ENCODE measurements around the gene CAMTA1.

CAMTA1 gene

DNA sequence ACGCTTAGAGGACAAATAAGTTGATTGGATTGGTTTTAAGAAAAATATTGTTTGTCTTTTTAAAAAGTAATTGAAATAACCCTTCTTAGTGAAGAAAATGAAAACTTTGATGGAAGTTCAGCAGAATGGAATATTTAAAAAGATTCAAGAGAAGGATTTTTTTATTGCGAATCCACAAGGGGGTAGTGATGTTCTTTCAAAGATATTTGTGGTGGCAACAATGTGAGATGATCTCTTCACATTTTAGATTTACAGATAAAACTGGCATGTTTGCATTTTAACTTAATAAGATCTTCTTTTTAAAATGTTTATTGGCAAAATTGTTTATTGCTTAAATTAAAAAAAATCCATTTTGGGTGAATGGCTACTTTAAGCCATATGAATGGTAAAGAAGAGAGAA, 8.9 kb downstream of the CAMTA1 start:
- H3K9me3 ChIP-seq (ENCODE audit: insufficient read depth, low read depth, low read length): no peaks in the 10 kb centered on the region
- H3K27ac ChIP-seq (ENCODE audit: low read depth, low read length): no peak overlapping the region
- no peak overlapping the region for H2BK12ac ChIP-seq (ENCODE audit: low read length)
- no peak overlapping the region for H3K4ac ChIP-seq (ENCODE audit: low read depth, low read length)
- peaks cover 3% of the 10 kb centered on the region for H3K79me2 ChIP-seq (ENCODE audit: control insufficient read depth, insufficient read depth, low read length, poor library complexity)
- H3K27me3 ChIP-seq (ENCODE audit: insufficient read depth, low read length): no peaks in the 10 kb centered on the region
- peaks cover 3 to 5% of the 10 kb centered on the region in 2 experiments for H3K36me3 ChIP-seq (ENCODE audit: control insufficient read depth in 1 of 2, insufficient read depth in 2 of 2, low read length in 2 of 2)
- no CpG with 5 or more reads among the region's 2 CpGs for WGBS (ENCODE audit: extremely low coverage, insufficient coverage, insufficient read length)
- H3K14ac ChIP-seq (ENCODE audit: low read length): no peak overlapping the region
- H4K8ac ChIP-seq (ENCODE audit: low read depth, low read length): no peak overlapping the region
- peaks cover 0 to 1% of the 10 kb centered on the region in 2 experiments for H3K4me1 ChIP-seq (ENCODE audit: control insufficient read depth in 1 of 2, insufficient read depth in 2 of 2, low read length in 2 of 2)
- H3K4me2 ChIP-seq (ENCODE audit: low read length): no peak overlapping the region
- no peak overlapping the region for H3K23ac ChIP-seq (ENCODE audit: low read length)
- H2BK120ac ChIP-seq (ENCODE audit: insufficient read depth, low read length, poor library complexity): no peak overlapping the region
- H2BK5ac ChIP-seq (ENCODE audit: low read depth, low read length, poor library complexity): no peak overlapping the region
- DNase-seq: peak in 1 of 2 donors; percentile 67
- H2AFZ ChIP-seq (ENCODE audit: insufficient read depth, low read length, poor library complexity): no peak overlapping the region
- H3K18ac ChIP-seq (ENCODE audit: low read length): no peak overlapping the region
- no peaks in the 10 kb centered on the region for H3K79me1 ChIP-seq (ENCODE audit: low read length)
- H2AK5ac ChIP-seq (ENCODE audit: low read length): no peak overlapping the region
- no peak overlapping the region for H4K91ac ChIP-seq (ENCODE audit: low read depth, low read length)
- H3K9ac ChIP-seq (ENCODE audit: low read length): no peak overlapping the region
- H4K12ac ChIP-seq (ENCODE audit: low read depth, low read length): no peak overlapping the region
- H3K4me3 ChIP-seq (ENCODE audit: low read depth, low read length): no peak overlapping the region

- no peaks in the 10 kb centered on the region for H3K9me3 ChIP-seq (ENCODE audit: insufficient read depth, low read depth, low read length)
- H2BK12ac ChIP-seq (ENCODE audit: low read length): no peak overlapping the region
- H3K4me3 ChIP-seq (ENCODE audit: low read depth, low read length): no peak overlapping the region
- no peak overlapping the region for H3K9ac ChIP-seq (ENCODE audit: low read length)
- H3K4me1 ChIP-seq (ENCODE audit: control insufficient read depth in 1 of 2, insufficient read depth in 2 of 2, low read length in 2 of 2): peaks cover 0 to 2% of the 10 kb centered on the region in 2 experiments
- no peak overlapping the region for H3K14ac ChIP-seq (ENCODE audit: low read length)
- peak overlapping the region; percentile 54 for H4K12ac ChIP-seq (ENCODE audit: low read depth, low read length)
- peak overlapping the region; percentile 75 for H3K4ac ChIP-seq (ENCODE audit: low read depth, low read length)
- WGBS (ENCODE audit: extremely low coverage, insufficient coverage, insufficient read length): no CpG with 5 or more reads among the region's 4 CpGs
- H4K91ac ChIP-seq (ENCODE audit: low read depth, low read length): no peak overlapping the region
- H3K18ac ChIP-seq (ENCODE audit: low read length): peak overlapping the region; percentile 29
- H3K23ac ChIP-seq (ENCODE audit: low read length): no peak overlapping the region
- H2AFZ ChIP-seq (ENCODE audit: insufficient read depth, low read length, poor library complexity): peak overlapping the region; percentile 28
- H4K8ac ChIP-seq (ENCODE audit: low read depth, low read length): no peak overlapping the region
- H2AK5ac ChIP-seq (ENCODE audit: low read length): no peak overlapping the region
- H3K79me2 ChIP-seq (ENCODE audit: control insufficient read depth, insufficient read depth, low read length, poor library complexity): peaks cover 2% of the 10 kb centered on the region
- no peak overlapping the region for H2BK120ac ChIP-seq (ENCODE audit: insufficient read depth, low read length, poor library complexity)
- H3K27me3 ChIP-seq (ENCODE audit: insufficient read depth, low read length): no peaks in the 10 kb centered on the region
- H3K4me2 ChIP-seq (ENCODE audit: low read length): no peak overlapping the region
- DNase-seq: no peak
- no peak overlapping the region for H2BK5ac ChIP-seq (ENCODE audit: low read depth, low read length, poor library complexity)
- peaks cover 5% of the 10 kb centered on the region in 2 experiments for H3K36me3 ChIP-seq (ENCODE audit: control insufficient read depth in 1 of 2, insufficient read depth in 2 of 2, low read length in 2 of 2)
- H3K27ac ChIP-seq (ENCODE audit: low read depth, low read length): no peak overlapping the region
- no peaks in the 10 kb centered on the region for H3K79me1 ChIP-seq (ENCODE audit: low read length)
Observed at GRCh38 chr1:6795203-6795602, 9.9 kb downstream of the CAMTA1 start.

DNA sequence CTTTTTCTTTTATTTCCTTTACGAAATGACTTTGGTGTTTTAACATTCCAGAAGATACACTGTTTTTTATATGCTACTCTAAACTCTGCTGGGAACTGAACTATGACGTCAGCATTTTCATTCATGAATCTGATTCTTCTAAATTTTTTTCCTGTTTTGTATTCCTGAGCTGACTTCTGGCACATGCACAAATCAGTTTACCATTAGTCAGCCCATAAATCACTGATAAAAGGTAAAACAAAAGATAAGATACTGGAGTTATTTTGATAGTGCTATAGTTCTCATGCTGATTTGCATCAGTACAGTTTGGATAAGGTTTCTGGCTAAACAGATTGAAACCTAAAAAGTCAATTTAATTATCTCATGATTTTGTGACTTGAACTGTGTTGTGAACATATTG, 10.4 kb downstream of the CAMTA1 start:
- Histone ChIP-seq H4K8ac (ENCODE audit: low read depth, low read length) (no peak overlapping the region), H3K79me1 (ENCODE audit: low read length) (no peaks in the 10 kb centered on the region)
- no CpG with 5 or more reads among the region's 2 CpGs for WGBS (ENCODE audit: extremely low coverage, insufficient coverage, insufficient read length)

DNA sequence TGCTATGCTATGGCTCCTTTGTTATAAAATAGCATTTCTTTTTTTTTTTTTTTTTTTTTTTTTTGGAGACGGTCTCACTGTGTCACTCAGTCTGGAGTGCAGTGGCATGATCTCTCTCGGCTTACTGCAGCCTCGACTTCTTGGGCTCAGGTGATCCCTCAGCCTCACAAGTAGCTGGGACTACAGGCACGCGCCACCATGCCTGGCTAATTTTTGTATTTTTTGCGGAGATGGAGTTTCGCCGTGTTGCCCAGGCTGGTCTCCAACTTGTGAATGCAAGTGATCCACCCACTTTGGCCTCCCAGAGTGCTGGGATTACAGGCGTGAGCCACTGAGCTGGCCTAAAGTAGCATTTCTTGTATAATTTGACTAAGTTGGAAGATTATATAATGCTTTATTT, 10.8 kb downstream of the CAMTA1 start:
- H3K9me3 ChIP-seq (ENCODE audit: insufficient read depth, low read depth, low read length): no peaks in the 10 kb centered on the region
- no peak overlapping the region for H3K23ac ChIP-seq (ENCODE audit: low read length)
- H2BK120ac ChIP-seq (ENCODE audit: insufficient read depth, low read length, poor library complexity): no peak overlapping the region
- no peak overlapping the region for H2BK12ac ChIP-seq (ENCODE audit: low read length)
- H3K4me3 ChIP-seq (ENCODE audit: low read depth, low read length): no peak overlapping the region
- no peak overlapping the region for H4K8ac ChIP-seq (ENCODE audit: low read depth, low read length)
- H3K9ac ChIP-seq (ENCODE audit: low read length): no peak overlapping the region
- H2AFZ ChIP-seq (ENCODE audit: insufficient read depth, low read length, poor library complexity): no peak overlapping the region
- H3K4me1 ChIP-seq (ENCODE audit: control insufficient read depth in 1 of 2, insufficient read depth in 2 of 2, low read length in 2 of 2): peaks cover 0 to 2% of the 10 kb centered on the region in 2 experiments
- no peaks in the 10 kb centered on the region for H3K79me1 ChIP-seq (ENCODE audit: low read length)
- no peak for DNase-seq
- no peaks in the 10 kb centered on the region for H3K27me3 ChIP-seq (ENCODE audit: insufficient read depth, low read length)
- peaks cover 5% of the 10 kb centered on the region in 2 experiments for H3K36me3 ChIP-seq (ENCODE audit: control insufficient read depth in 1 of 2, insufficient read depth in 2 of 2, low read length in 2 of 2)
- no peak overlapping the region for H2AK5ac ChIP-seq (ENCODE audit: low read length)
- H3K4me2 ChIP-seq (ENCODE audit: low read length): no peak overlapping the region
- no CpG with 5 or more reads among the region's 9 CpGs for WGBS (ENCODE audit: extremely low coverage, insufficient coverage, insufficient read length)
- no peak overlapping the region for H2BK5ac ChIP-seq (ENCODE audit: low read depth, low read length, poor library complexity)
- no peak overlapping the region for H3K14ac ChIP-seq (ENCODE audit: low read length)
- H3K79me2 ChIP-seq (ENCODE audit: control insufficient read depth, insufficient read depth, low read length, poor library complexity): peaks cover 2% of the 10 kb centered on the region
- peak overlapping the region; percentile 79 for H3K4ac ChIP-seq (ENCODE audit: low read depth, low read length)
- H3K27ac ChIP-seq (ENCODE audit: low read depth, low read length): no peak overlapping the region
- H4K91ac ChIP-seq (ENCODE audit: low read depth, low read length): no peak overlapping the region
- H3K18ac ChIP-seq (ENCODE audit: low read length): peak overlapping the region; percentile 78
- H4K12ac ChIP-seq (ENCODE audit: low read depth, low read length): no peak overlapping the region

More for the DNA sequence above, 10.4 kb downstream of the CAMTA1 start:
- Histone ChIP-seq H3K79me2 (ENCODE audit: control insufficient read depth, insufficient read depth, low read length, poor library complexity) (peaks cover 2% of the 10 kb centered on the region), H3K4ac (ENCODE audit: low read depth, low read length) (no peak overlapping the region), H3K4me3 (ENCODE audit: low read depth, low read length) (no peak overlapping the region), H3K4me2 (ENCODE audit: low read length) (no peak overlapping the region), H2BK120ac (ENCODE audit: insufficient read depth, low read length, poor library complexity) (no peak overlapping the region), H3K4me1 (ENCODE audit: control insufficient read depth in 1 of 2, insufficient read depth in 2 of 2, low read length in 2 of 2) (peaks cover 0 to 2% of the 10 kb centered on the region in 2 experiments), H3K9ac (ENCODE audit: low read length) (no peak overlapping the region), H3K36me3 (ENCODE audit: control insufficient read depth in 1 of 2, insufficient read depth in 2 of 2, low read length in 2 of 2) (peaks cover 5% of the 10 kb centered on the region in 2 experiments), H3K14ac (ENCODE audit: low read length) (no peak overlapping the region), H3K27ac (ENCODE audit: low read depth, low read length) (no peak overlapping the region), H3K18ac (ENCODE audit: low read length) (no peak overlapping the region), H2BK12ac (ENCODE audit: low read length) (no peak overlapping the region), H2BK5ac (ENCODE audit: low read depth, low read length, poor library complexity) (no peak overlapping the region), H3K27me3 (ENCODE audit: insufficient read depth, low read length) (no peaks in the 10 kb centered on the region), H4K12ac (ENCODE audit: low read depth, low read length) (no peak overlapping the region), H3K9me3 (ENCODE audit: insufficient read depth, low read depth, low read length) (no peaks in the 10 kb centered on the region), H4K91ac (ENCODE audit: low read depth, low read length) (no peak overlapping the region), H2AK5ac (ENCODE audit: low read length) (no peak overlapping the region), H2AFZ (ENCODE audit: insufficient read depth, low read length, poor library complexity) (no peak overlapping the region), H3K23ac (ENCODE audit: low read length) (no peak overlapping the region)
- DNase-seq: peak in 1 of 2 donors; percentile 75
